Activated gamma-delta T cell treated with Interleukin-2 at 50 U/mL for 16 hours (primary cell): ENCODE measurements around the gene SGIP1.

Source experiments
- DNase-seq: peaks from one replicate; pipeline ENCODE4 v3.0.0-alpha.2; 2020

The SGIP1 gene

GRCh38 chr1:66617362-66618184 lies 83.6 kb downstream of the SGIP1 start:
- DNase-seq = no peak

- DNase-seq = no peak
Measured at GRCh38 chr1:66618390-66618789, 84.4 kb downstream of the SGIP1 start.

- DNase-seq = no peak
Measured at GRCh38 chr1:66623812-66624211, 89.9 kb downstream of the SGIP1 start.

GRCh38 chr1:66624412-66625060 lies 90.6 kb downstream of the SGIP1 start:
- no peak for DNase-seq

GRCh38 chr1:66626261-66626660 lies 92.3 kb downstream of the SGIP1 start:
- DNase-seq = no peak

GRCh38 chr1:66628926-66629325 lies 95.0 kb downstream of the SGIP1 start:
- DNase-seq = no peak

GRCh38 chr1:66633159-66633558 lies 99.2 kb downstream of the SGIP1 start:
- DNase-seq = no peak

GRCh38 chr1:66637146-66637545 lies 103.2 kb downstream of the SGIP1 start:
- no peak for DNase-seq

GRCh38 chr1:66641891-66642473 lies 108.0 kb downstream of the SGIP1 start:
- no peak for DNase-seq

- DNase-seq = no peak
Measured at GRCh38 chr1:66642992-66643391, 109.0 kb downstream of the SGIP1 start.

GRCh38 chr1:66644331-66644730 lies 110.4 kb downstream of the SGIP1 start:
- no peak for DNase-seq

- no peak for DNase-seq
Measured at GRCh38 chr1:66648901-66649595, 115.1 kb downstream of the SGIP1 start.

GRCh38 chr1:66652556-66652955 lies 118.6 kb downstream of the SGIP1 start:
- no peak for DNase-seq

GRCh38 chr1:66654643-66655042 lies 120.7 kb downstream of the SGIP1 start:
- DNase-seq = no peak

GRCh38 chr1:66671455-66671854 lies 137.5 kb downstream of the SGIP1 start:
- DNase-seq = no peak

- DNase-seq = no peak
Measured at GRCh38 chr1:66676613-66677298, 142.8 kb downstream of the SGIP1 start.

GRCh38 chr1:66678146-66678545 lies 144.2 kb downstream of the SGIP1 start:
- no peak for DNase-seq

GRCh38 chr1:66679140-66679539 lies 145.2 kb downstream of the SGIP1 start:
- DNase-seq = no peak

GRCh38 chr1:66681686-66682085 lies 147.7 kb downstream of the SGIP1 start:
- DNase-seq = no peak

GRCh38 chr1:66682106-66682505 lies 148.2 kb downstream of the SGIP1 start:
- DNase-seq = no peak

- no peak for DNase-seq
Measured at GRCh38 chr1:66684353-66684752, 150.4 kb downstream of the SGIP1 start.

- DNase-seq = no peak
Measured at GRCh38 chr1:66685265-66685664, 151.3 kb downstream of the SGIP1 start.

GRCh38 chr1:66685670-66686069 lies 151.7 kb downstream of the SGIP1 start:
- DNase-seq = no peak
